HEK293 (cell line): Measurements from ENCODE around the gene RNF123.

Experiments
- KLF10 ChIP-seq: fragments of 450-650 bp; IDR thresholded peaks from 2 replicates; pipeline ENCODE4 v1.5.1; 2018; ENCODE audit warnings: missing biosample characterization, mild to moderate bottlenecking, missing genetic modification characterization
- REPIN1 ChIP-seq: fragments of 450-650 bp; formaldehyde crosslinking; IDR thresholded peaks from 2 replicates; pipeline ENCODE4 v1.5.1; 2017; ENCODE audit warnings: missing biosample characterization, missing genetic modification characterization, low read depth
- TCF7L2 ChIP-seq: IDR thresholded peaks from 2 replicates; pipeline ENCODE4 v1.6.1; 2011; ENCODE audit warnings: low read depth, mild to moderate bottlenecking, inconsistent platforms, low read length, moderate library complexity, borderline replicate concordance
- ZNF112 ChIP-seq: fragments of 450-650 bp; formaldehyde crosslinking; IDR thresholded peaks from 2 replicates; pipeline ENCODE4 v1.5.0; 2017; ENCODE audit warnings: missing biosample characterization, missing genetic modification characterization
- ZNF549 ChIP-seq: fragments of 450-650 bp; IDR thresholded peaks from 2 replicates; pipeline ENCODE4 v1.5.1; 2018; ENCODE audit warnings: missing biosample characterization, missing genetic modification characterization, mild to moderate bottlenecking, inconsistent platforms, moderate library complexity
- ZNF558 ChIP-seq: fragments of 450-650 bp; formaldehyde crosslinking; IDR thresholded peaks from 2 replicates; pipeline ENCODE4 v1.5.1; 2016; ENCODE audit warnings: missing biosample characterization, missing genetic modification characterization
- ZNF76 ChIP-seq: fragments of 450-650 bp; formaldehyde crosslinking; IDR thresholded peaks from 2 replicates; pipeline ENCODE4; 2016; ENCODE audit warnings: low read depth, missing biosample characterization, missing genetic modification characterization, borderline replicate concordance
- ZNF830 ChIP-seq: fragments of 450-650 bp; IDR thresholded peaks from 2 replicates; pipeline ENCODE4 v1.5.0; 2018; ENCODE audit warnings: missing biosample characterization, missing genetic modification characterization, low read depth, mild to moderate bottlenecking, moderate library complexity
- TF ChIP-seq, protein P1 (sequence below): fragments of 450-650 bp; formaldehyde crosslinking; IDR thresholded peaks from 2 replicates; pipeline ENCODE4 v1.5.1; 2016; ENCODE audit warnings: missing biosample characterization, missing genetic modification characterization
- TF ChIP-seq, protein P2 (sequence below): fragments of 450-650 bp; IDR thresholded peaks from 2 replicates; pipeline ENCODE4 v1.5.1; 2018; ENCODE audit warnings: missing biosample characterization, missing genetic modification characterization
- TF ChIP-seq, protein P3 (sequence below): sonication (generic); formaldehyde crosslinking; IDR thresholded peaks from 2 replicates; pipeline ENCODE4 v1.8.1; 2022; ENCODE audit warnings: mild to moderate bottlenecking, moderate library complexity, missing genetic modification reagents

DNA sequence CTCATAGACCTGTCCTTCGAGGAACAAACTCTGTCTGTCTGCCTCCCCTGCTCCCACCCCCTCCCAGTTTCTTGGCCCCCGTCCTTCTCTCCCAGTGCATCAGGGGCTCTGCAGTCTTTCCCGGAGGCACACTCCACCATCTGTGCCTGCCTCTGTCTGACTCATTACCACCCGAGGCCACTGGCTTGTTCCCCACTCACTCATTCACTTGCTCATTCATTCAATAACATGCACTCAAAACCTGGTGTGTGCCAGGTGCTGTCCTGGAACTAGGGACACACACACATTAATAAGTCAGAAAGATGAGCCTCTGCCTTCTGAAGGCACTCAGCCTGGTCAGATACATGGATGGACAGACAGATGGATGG lies 17.7 kb downstream of the RNF123 start:
- TF ChIP-seq, protein P1, sequence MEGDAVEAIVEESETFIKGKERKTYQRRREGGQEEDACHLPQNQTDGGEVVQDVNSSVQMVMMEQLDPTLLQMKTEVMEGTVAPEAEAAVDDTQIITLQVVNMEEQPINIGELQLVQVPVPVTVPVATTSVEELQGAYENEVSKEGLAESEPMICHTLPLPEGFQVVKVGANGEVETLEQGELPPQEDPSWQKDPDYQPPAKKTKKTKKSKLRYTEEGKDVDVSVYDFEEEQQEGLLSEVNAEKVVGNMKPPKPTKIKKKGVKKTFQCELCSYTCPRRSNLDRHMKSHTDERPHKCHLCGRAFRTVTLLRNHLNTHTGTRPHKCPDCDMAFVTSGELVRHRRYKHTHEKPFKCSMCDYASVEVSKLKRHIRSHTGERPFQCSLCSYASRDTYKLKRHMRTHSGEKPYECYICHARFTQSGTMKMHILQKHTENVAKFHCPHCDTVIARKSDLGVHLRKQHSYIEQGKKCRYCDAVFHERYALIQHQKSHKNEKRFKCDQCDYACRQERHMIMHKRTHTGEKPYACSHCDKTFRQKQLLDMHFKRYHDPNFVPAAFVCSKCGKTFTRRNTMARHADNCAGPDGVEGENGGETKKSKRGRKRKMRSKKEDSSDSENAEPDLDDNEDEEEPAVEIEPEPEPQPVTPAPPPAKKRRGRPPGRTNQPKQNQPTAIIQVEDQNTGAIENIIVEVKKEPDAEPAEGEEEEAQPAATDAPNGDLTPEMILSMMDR (tag by site-specific recombination): no peak
- TF ChIP-seq ZNF76 (tag by site-specific recombination) (no peak), ZNF549 (tag by site-specific recombination) (no peak), REPIN1 (tag by site-specific recombination) (no peak), ZNF558 (tag by site-specific recombination) (no peak), KLF10 (tag by site-specific recombination) (no peak), TCF7L2 (no peak), ZNF830 (no peak), ZNF112 (no peak)
- TF ChIP-seq, protein P2, sequence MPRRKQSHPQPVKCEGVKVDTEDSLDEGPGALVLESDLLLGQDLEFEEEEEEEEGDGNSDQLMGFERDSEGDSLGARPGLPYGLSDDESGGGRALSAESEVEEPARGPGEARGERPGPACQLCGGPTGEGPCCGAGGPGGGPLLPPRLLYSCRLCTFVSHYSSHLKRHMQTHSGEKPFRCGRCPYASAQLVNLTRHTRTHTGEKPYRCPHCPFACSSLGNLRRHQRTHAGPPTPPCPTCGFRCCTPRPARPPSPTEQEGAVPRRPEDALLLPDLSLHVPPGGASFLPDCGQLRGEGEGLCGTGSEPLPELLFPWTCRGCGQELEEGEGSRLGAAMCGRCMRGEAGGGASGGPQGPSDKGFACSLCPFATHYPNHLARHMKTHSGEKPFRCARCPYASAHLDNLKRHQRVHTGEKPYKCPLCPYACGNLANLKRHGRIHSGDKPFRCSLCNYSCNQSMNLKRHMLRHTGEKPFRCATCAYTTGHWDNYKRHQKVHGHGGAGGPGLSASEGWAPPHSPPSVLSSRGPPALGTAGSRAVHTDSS (tag by site-specific recombination): no peak
- TF ChIP-seq, protein P3, sequence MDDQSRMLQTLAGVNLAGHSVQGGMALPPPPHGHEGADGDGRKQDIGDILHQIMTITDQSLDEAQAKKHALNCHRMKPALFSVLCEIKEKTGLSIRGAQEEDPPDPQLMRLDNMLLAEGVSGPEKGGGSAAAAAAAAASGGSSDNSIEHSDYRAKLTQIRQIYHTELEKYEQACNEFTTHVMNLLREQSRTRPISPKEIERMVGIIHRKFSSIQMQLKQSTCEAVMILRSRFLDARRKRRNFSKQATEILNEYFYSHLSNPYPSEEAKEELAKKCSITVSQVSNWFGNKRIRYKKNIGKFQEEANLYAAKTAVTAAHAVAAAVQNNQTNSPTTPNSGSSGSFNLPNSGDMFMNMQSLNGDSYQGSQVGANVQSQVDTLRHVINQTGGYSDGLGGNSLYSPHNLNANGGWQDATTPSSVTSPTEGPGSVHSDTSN: no peak
